Endothelial cell of coronary artery (primary cell): Measurements from ENCODE around the gene ESAM. TPM values are rescaled to one million over a fixed set of nuclear protein-coding genes. Genes with fewer than 3 reads are reported as not detected.

Source experiments
- total RNA-seq: library from RNA; depleted of rRNA; stranded (reverse); fragments of >200 nt; gene quantifications from 2 replicates; pipeline ENCODE4 v1.2.3, GENCODE V29; 2014

Gene ESAM
- total RNA-seq = 70.7 and 78.8 TPM in 2 replicates

GRCh38 chr11:124762105-124762623 is at the start of gene ESAM:
TSS of gene ESAM (minus strand) at chr11:124762290. CDS start at chr11:124762154, 136 bp downstream.

GRCh38 chr11:124800226-124800929 is 38.3 kb upstream of the ESAM start, which contains the start of gene MSANTD2:
TSS of gene MSANTD2 (minus strand) at chr11:124800406. CDS start at chr11:124800380, 26 bp downstream.

GRCh38 chr11:124751741-124752470 is 10.2 kb downstream of the ESAM start, which contains the start of gene VSIG2:
TSS of gene VSIG2 (minus strand) at chr11:124752255. CDS start at chr11:124752137, 118 bp downstream.

GRCh38 chr11:124739479-124740276 is 22.4 kb downstream of the ESAM start, which contains the start of gene NRGN:
TSS of gene NRGN (plus strand) at chr11:124739942. CDS start at chr11:124740085, 143 bp downstream.

Other genes with a start within 250 kb of the ESAM start
- not detected in 2 replicates for gene OR8B12, start 218.6 kb downstream of the ESAM start, total RNA-seq
- gene OR8A1, start 192.3 kb downstream of the ESAM start, total RNA-seq = not detected in 2 replicates
- gene PANX3, start 150.9 kb downstream of the ESAM start, total RNA-seq = not detected in 2 replicates
- gene TBRG1, start 139.4 kb downstream of the ESAM start, total RNA-seq = 10.9 and 16.8 TPM in 2 replicates
- 10.4 and 13.0 TPM in 2 replicates for gene SIAE, start 88.6 kb downstream of the ESAM start, total RNA-seq
- gene SPA17, start 88.4 kb downstream of the ESAM start, total RNA-seq = 5.7 and 7.5 TPM in 2 replicates
- 1.3 and 1.6 TPM in 2 replicates for gene NRGN, start 22.3 kb downstream of the ESAM start, total RNA-seq
- gene VSIG2, start 10.0 kb downstream of the ESAM start, total RNA-seq = 0.54 and 0.85 TPM in 2 replicates
- gene MSANTD2, start 38.1 kb upstream of the ESAM start, total RNA-seq = 7.9 and 13.9 TPM in 2 replicates
- 11.6 and 24.9 TPM in 2 replicates for gene ROBO3, start 103.1 kb upstream of the ESAM start, total RNA-seq
- gene ROBO4, start 135.6 kb upstream of the ESAM start, total RNA-seq = 151 and 173 TPM in 2 replicates
- gene HEPN1, start 157.0 kb upstream of the ESAM start, total RNA-seq = 0.09 TPM in 1 of 2 replicates, not detected in the other
- gene HEPACAM, start 173.8 kb upstream of the ESAM start, total RNA-seq = under 0.01 TPM in 1 of 2 replicates, not detected in the other
- 1.0 and 1.6 TPM in 2 replicates for gene CCDC15, start 191.9 kb upstream of the ESAM start, total RNA-seq